GM20000 (cell line): Measurements from ENCODE around the gene SPATS2.

Experiments
- DNase-seq: peaks from one replicate; pipeline ENCODE4 v3.0.0; 2012; ENCODE audit warnings: low spot score
- TF ChIP-seq, protein P1 (sequence below): IDR thresholded peaks from 2 replicates; pipeline ENCODE4 v1.5.1; 2012; ENCODE audit warnings: mild to moderate bottlenecking, control low read depth; ENCODE audit errors: extremely low read depth, missing control alignments

The SPATS2 gene

DNA sequence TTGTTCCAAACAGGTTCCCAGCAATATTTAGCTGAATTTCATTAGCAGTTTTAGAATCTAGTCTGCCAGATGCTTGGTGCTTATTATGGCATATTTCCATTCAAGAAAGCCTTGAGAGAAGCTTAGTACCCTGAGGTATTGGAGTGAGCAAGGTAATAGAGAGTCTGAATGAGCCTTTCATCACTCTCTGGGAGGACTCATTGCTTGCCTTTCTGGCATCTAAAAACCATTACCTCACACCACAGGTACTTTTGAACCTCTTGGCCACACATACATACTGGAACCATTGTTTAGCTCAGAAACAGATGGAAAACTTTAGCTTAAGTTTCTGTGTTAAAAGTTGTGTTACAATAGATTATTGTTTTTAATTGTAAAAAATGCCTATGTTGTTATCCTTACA lies 144.1 kb downstream of the SPATS2 start:
- DNase-seq = no peak
- TF ChIP-seq, protein P1, sequence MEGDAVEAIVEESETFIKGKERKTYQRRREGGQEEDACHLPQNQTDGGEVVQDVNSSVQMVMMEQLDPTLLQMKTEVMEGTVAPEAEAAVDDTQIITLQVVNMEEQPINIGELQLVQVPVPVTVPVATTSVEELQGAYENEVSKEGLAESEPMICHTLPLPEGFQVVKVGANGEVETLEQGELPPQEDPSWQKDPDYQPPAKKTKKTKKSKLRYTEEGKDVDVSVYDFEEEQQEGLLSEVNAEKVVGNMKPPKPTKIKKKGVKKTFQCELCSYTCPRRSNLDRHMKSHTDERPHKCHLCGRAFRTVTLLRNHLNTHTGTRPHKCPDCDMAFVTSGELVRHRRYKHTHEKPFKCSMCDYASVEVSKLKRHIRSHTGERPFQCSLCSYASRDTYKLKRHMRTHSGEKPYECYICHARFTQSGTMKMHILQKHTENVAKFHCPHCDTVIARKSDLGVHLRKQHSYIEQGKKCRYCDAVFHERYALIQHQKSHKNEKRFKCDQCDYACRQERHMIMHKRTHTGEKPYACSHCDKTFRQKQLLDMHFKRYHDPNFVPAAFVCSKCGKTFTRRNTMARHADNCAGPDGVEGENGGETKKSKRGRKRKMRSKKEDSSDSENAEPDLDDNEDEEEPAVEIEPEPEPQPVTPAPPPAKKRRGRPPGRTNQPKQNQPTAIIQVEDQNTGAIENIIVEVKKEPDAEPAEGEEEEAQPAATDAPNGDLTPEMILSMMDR = no peak

DNA sequence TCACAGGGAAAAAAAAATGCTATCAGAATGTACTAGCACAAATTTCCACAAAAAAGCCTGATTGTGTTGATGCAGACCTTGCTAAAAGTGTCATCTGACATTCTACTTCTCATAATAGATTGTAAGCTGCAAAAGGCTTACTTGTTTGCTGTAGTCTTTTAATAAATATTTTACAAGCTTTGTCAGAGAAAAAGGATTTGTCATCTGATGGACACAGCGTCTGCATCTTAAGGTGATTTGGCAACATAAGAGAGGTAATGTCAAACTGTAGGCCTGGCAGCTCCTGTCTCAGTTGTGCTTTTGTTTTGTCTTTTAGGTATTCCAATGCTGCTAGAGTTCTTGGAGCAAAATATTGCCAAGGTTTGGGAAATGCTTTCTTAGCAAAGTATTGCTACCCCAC lies 145.3 kb downstream of the SPATS2 start:
- no peak for DNase-seq
- TF ChIP-seq, protein P1 = no peak

DNA sequence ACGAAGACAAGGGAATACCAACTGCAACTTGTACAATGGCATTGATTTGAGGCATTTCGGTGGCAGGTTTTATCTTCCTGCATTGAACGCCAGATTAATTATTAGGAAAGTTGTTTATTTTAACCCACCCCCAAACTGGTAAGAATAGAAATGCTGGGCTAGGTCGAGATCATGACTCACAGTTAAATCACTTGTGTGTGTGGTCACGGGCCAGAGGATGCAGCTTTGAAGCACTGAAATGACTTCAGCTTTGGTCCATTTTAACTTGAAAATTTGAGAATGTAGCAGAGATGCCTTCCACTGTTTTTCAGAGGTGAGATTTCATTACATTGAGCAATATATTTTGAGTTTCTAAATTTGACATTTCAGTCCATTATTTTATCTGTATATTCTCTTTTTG lies 148.0 kb downstream of the SPATS2 start:
- TF ChIP-seq, protein P1 = no peak
- DNase-seq = no peak

DNA sequence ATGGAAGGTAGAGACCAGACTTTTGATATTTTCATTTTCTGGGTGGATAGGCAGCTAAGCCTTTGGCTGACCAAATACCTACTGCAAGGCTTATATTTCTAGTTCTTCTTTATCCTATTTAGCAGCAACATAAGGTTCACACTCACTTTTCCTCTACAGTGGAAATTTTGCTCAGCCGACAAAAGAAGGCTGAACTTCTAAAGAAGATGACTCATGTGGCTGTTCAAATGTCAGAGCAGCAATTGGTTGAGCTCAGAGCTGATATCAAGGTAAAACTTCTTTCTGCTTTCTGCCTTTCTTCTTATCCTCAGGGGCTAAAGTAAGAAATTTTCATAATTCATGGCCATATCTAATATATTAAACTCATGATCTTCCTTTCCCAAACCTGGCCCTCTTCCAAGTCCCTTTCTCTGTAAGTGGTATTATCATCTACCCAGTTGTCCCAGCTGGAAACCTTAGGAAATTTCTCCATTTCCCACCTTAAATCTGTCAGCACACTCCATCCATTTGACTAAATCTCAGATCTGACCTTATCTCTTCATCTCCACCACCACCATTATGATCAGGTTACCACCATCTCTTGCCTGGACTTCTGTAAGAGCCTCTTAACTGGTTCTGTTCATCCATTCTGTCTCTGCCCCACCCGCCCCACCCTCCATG lies 151.8 kb downstream of the SPATS2 start:
- TF ChIP-seq, protein P1 = no peak
- no peak for DNase-seq

DNA sequence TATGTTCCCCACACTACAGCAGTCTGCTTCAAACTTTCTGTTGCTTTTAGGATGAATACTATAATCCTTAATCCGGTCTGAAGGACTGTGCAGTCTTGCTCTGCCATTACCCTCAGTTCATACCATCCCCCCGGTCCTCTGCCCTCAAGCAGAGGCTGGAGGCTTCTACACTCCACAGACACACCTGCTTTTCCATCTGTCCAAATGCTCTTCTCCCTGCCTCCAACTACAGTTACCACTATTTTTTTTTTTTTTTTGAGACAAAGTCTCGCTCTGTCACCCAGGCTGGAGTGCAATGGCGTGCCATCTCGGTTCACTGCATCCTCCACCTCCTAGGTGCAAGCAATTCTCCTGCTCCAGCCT lies 152.3 kb downstream of the SPATS2 start:
- TF ChIP-seq, protein P1 = no peak
- no peak for DNase-seq

DNA sequence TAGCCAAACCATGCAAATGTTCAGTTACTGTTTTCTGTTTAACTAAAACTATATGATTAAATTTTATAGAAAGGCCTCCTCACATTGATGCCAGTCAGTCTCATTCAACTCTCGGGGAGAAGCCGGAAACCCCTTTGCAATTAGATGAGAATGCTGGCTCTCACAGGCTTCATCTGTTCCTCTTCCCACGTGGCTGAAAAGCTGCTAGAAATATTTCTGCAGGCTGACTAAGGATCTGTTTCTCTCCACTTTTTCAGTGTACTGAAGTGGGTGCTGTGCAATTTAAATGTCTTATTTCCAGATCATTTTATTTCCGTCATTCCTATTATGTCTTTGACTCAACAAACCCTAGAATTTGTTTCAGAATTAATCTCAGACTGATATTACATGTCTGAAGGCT lies 154.1 kb downstream of the SPATS2 start:
- no peak for DNase-seq
- TF ChIP-seq, protein P1 = no peak

DNA sequence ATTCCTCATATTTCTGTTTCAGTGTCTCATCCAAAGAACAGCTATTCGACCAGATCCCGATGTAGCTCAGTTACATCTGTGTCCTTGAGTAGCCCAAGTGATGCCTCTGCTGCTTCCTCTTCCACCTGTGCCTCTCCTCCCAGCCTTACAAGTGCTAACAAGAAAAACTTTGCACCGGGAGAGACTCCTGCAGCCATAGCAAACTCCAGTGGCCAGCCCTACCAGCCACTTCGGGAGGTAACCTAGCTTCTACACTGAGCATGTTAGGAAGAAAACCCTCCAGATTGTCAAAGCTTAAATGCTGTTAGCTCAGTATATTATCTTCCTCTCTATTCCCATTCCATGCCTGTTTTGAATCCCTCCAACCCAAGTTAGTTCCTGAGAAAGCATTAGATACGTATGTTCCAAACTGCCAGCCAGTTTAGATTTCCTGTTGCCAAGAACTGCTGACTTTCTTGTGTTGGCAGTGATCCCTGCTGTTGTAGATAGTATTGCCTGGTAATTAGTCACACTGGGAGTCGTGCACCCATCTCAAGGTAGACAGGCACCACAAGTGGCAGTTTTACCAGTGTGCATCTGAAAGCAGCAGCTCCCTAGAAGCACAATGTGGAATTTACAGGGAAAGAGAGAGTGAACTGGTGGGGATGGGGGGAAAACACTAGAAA lies 157.5 kb downstream of the SPATS2 start:
- DNase-seq = no peak
- TF ChIP-seq, protein P1 = no peak
